Hypothalamus (tissue), 51 donors: ENCODE measurements around the gene ERAS.
"Not testable (repeated sequence)": the region's sequence is repeated elsewhere in the genome, so short reads cannot be mapped to it uniquely, and the experiment has no call there.

ENCODE experiments used
- DNase-seq, 51 donors: peaks; one replicate each; lab custom pipeline; 2025; lab: John Stamatoyannopoulos, UW

Gene ERAS

DNA sequence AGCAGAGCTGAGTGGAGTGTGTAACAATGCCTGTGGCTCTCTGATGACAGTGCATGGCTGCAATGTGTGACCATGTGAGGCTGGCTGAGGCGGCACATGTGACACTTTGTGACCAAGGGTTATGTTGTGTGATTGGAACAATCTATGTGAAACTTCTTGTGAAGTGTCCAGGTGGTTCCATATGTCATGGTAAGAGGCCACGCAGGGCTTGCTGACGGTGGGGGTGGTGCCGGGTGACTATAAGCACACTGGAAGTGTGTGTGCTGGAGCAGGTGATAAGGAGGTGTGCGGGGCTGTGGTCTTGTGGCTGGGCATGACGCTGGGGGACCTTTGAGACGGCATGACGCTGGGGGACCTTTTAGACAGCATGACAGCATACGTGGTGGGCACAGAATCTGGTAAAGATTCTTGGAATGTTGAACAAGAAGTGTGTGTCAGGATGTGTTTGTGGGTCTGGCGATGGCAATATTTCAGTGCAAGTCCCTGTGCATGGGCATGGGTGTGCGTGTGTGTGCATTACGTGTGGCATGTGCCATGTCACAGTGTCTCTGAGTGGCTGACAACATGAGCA, 31.9 kb upstream of the ERAS start:
- no peak for DNase-seq

DNA sequence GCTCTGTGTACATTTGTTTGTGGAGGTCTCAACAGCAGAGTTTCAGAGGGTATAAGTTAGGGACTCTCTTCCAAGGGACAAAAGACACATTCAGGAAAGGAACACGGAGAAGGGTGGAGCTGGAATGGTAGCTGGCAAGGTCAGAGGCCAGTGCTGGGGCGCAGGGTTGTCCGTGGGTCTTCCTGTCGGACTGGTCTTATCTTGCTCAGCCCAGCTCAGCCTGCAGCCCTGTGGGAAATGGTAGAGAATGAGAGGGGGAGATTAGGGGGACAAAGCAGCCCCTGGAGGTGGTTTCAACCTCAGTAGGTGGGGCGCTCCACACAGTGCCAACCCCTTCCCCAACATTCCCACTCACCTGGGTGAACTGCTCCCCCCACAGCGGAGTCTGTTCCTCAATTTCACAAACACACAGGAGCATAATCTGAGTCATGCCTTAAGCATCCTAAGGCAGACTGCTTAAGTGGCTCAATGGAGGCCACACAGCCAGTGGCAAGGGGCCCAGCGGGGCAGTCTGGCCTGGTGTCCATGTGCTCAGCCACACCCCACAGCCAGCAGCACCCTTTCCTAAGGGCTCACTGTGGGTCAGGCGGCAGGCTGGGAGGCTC, 31.3 kb upstream of the ERAS start:
- DNase-seq, result no peak

DNA sequence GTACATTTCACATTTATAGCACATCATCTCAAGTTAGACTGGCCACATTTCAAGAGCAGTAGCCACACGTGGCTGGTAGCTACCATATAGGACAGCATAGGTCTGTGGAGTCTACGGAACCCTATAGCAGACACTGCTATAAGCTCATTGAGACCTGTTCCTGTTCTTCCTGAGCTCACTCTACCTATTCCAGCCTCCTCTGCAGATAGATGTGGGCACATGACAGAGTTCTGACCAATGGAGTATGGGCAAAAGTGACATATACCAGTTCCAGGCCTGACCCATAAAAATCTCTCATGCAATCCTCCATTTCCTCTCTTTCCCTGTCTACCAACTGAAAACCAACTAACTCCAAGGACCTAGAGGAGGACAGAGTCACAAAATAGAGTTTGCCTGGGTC, 28.0 kb upstream of the ERAS start:
- DNase-seq, result no peak

GRCh38 chrX:48800574-48801279, 25.6 kb upstream of the ERAS start:
- peak in 3 of 51 donors; percentile 0 to 27 (median 1) for DNase-seq

GRCh38 chrX:48801280-48802088, 24.8 kb upstream of the ERAS start, which contains the start of gene HDAC6:
HDAC6 (plus strand) TSS chrX:48802067; CDS start chrX:48802693, 626 bp downstream.
- peak; percentile 51 to 98 (median 93) for DNase-seq

- DNase-seq, result peak in 28 of 51 donors; percentile 5 to 67 (median 41)
Observed at GRCh38 chrX:48802089-48802904, 24.0 kb upstream of the ERAS start.

- no peak for DNase-seq
Observed at GRCh38 chrX:48802905-48803200, 23.5 kb upstream of the ERAS start.

GRCh38 chrX:48806081-48806480, 20.2 kb upstream of the ERAS start:
- no peak for DNase-seq

- DNase-seq, result peak in 2 of 51 donors; percentile 0 to 2
Observed at GRCh38 chrX:48813644-48814043, 12.7 kb upstream of the ERAS start.

GRCh38 chrX:48814722-48815121, 11.6 kb upstream of the ERAS start:
- DNase-seq, result no peak

DNA sequence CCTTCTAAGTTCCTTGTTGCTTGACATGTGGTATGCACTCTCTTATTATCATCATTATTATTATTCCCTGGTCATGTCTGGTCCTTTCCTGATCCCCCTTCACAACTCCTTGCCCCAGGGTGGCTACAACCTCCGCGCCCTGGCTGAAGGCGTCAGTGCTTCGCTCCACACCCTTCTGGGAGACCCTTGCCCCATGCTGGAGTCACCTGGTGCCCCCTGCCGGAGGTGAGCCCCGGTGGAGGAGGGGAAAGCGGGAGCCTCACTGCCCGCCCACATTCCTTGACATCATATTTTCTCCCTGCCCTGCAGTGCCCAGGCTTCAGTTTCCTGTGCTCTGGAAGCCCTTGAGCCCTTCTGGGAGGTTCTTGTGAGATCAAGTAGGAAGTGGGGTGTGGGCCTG, 11.0 kb upstream of the ERAS start:
- DNase-seq, result no peak

DNA sequence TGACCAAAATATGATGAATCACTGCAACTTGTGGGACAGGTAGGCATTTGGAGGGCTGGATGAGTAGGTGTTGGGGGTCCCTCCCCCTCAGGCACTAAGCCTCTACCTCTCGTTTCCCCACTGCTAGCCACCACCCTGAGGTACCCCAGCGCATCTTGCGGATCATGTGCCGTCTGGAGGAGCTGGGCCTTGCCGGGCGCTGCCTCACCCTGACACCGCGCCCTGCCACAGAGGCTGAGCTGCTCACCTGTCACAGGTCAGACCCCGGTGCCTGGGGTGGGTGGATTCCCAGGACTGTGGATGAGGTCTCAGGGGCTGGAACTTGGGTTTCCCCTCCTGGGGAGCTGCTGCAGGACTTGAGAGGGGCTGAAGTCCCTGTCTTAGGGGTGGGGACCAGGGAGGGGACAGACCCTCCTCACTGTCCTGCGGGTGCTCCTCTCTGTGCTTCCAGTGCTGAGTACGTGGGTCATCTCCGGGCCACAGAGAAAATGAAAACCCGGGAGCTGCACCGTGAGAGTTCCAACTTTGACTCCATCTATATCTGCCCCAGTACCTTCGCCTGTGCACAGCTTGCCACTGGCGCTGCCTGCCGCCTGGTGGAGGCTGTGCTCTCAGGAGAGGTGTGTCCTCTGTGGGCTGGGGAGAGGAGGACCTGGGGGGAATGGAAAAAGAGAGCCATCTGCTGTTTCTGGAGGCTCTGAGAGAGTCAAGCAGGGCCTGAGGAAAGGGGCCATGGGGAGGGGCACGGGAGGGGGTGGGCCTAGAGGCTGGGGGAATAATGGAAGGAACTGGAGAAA, 10.1 kb upstream of the ERAS start:
- no peak for DNase-seq

DNA sequence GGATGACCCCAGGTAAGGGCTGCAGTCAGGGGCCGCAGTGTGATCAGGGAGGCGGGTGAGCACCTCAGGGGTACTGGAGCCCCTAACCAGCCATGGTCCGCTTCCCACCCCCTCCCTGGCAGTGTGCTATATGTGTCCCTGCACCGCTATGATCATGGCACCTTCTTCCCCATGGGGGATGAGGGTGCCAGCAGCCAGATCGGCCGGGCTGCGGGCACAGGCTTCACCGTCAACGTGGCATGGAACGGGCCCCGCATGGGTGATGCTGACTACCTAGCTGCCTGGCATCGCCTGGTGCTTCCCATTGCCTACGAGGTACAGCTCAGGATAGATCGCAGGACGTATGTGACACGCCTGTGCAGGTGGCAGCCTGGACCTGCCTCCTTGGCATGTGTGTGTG, 8.2 kb upstream of the ERAS start:
- DNase-seq, result no peak

- DNase-seq, result no peak
Observed at GRCh38 chrX:48818866-48819265, 7.4 kb upstream of the ERAS start.

DNA sequence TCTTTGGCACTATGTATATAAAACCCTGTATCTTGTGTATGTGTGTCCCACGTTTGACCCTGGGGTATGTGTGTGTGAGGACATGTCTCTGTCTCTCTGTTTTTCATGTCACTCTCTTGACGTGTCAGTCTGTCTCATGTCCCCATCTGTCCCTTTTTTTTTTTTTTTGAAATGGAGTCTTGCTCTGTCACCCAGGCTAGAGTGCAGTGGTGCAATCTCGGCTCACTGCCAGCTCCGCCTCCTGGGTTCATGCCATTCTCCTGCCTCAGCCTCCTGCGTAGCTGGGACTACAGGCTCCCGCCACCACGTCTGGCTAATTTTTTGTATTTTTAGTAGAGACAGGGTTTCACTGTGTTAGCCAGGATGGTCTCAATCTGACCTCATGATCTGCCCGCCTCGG, 6.9 kb upstream of the ERAS start:
- DNase-seq, result not testable (repeated sequence)

DNA sequence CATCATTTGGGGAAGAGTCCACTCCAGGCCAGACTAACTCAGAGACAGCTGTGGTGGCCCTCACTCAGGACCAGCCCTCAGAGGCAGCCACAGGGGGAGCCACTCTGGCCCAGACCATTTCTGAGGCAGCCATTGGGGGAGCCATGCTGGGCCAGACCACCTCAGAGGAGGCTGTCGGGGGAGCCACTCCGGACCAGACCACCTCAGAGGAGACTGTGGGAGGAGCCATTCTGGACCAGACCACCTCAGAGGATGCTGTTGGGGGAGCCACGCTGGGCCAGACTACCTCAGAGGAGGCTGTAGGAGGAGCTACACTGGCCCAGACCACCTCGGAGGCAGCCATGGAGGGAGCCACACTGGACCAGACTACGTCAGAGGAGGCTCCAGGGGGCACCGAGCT, 3.3 kb upstream of the ERAS start:
- DNase-seq, result peak in 14 of 51 donors; percentile 4 to 39 (median 16)

GRCh38 chrX:48824066-48824465, 2.2 kb upstream of the ERAS start:
- DNase-seq, result no peak

DNA sequence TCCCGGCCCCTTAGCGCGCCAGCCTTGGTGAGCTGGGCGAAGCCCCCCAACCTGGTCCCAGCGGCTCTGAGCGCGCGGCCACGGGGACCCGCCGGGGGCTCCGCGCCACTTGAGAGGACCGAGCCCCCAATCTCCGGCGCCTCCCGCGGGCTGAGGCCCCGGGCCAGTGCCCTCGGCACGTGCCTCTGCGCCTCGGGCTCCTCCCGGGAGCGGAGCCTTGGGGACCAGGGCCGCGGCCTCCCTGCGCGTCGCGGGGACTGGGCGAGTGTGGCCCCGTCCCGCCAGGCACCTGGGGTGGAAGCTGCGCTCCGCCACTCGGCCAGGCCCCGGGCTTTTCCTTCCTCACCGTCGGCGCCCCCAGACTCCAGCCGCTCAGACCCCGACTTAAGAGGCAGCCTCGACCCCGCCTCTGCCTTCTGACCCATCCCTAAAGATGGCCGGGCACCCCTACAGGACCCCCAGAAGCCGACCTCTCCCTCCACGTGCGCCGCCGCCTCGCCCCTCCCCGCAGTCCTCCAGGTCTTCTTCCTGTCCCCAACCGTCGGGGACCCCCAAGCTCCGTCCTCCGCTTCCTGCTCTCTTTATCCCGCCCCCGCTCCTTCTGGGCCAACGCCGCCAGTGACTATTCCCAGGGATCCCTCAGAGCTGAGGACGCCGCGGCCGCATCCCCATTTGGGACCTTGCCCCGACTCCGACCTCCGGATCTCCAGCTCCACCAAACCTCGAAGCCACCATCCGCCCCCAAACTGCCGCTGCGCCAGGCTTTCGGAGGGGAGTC, 752 bp downstream of the ERAS start:
- DNase-seq, result no peak

GRCh38 chrX:48827654-48827968, 1.3 kb downstream of the ERAS start:
- DNase-seq, result no peak
